ENCODE results near the gene ST6GAL2.

Gene ST6GAL2

GRCh38 chr2:106885971-106886915 lies at the start of gene ST6GAL2:
Gene ST6GAL2, minus strand, starts transcription at chr2:106886167. Its CDS starts 42,190 bp downstream, at chr2:106843977.
- DNase-seq (ENCODE audit: low read depth), result no peak

DNA sequence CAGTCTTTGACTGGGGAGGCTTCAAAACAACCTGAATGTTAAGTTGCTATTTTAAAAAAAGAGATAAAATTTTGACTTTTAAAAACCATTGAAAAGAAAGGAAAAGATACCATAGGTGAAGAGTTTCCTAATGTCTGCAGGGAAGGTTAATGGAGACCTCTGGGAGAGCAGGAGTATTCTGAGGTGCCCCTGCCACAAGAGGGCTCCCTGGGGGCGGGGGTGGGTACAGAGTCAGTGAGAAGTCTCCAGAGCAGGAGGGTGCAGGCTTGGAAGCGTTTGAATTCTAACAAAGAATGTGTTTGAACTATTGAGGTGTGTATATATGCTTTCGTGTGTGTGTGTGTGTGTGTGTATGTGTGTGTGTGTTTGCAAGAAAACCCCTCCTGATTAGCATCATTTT lies 46.7 kb upstream of the ST6GAL2 start:
- DNase-seq (ENCODE audit: low read depth), result no peak

GRCh38 chr2:106931717-106932335 lies 45.9 kb upstream of the ST6GAL2 start:
- no peak for DNase-seq (ENCODE audit: low read depth)

GRCh38 chr2:106921451-106921850 lies 35.5 kb upstream of the ST6GAL2 start:
- no peak for DNase-seq (ENCODE audit: low read depth)

- DNase-seq (ENCODE audit: low read depth), result no peak
Observed at GRCh38 chr2:106919012-106919411, 33.0 kb upstream of the ST6GAL2 start.

- DNase-seq (ENCODE audit: low read depth), result no peak
Observed at GRCh38 chr2:106904242-106904641, 18.3 kb upstream of the ST6GAL2 start.

GRCh38 chr2:106899786-106900530 lies 14.0 kb upstream of the ST6GAL2 start:
- no peak for DNase-seq (ENCODE audit: low read depth)

DNA sequence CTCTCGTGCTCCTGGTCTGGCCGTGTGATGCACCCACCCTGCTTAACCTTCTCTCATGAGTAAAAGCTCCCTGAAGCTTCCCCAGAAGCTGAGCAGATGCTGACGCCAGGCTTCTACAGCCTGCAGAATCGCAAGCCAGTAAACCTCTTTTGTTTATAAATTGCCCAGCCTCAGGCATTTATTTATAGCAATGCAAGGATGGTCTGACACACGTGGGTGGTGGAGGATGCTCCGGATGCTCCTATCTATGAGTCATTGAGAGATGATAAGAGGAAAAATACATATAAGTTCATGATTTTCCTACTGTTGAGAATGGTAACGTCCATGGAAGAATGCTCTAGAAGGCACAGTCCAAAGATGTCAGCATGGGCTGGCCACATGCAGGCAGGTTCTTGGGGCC lies 8.6 kb upstream of the ST6GAL2 start:
- DNase-seq (ENCODE audit: low read depth), result no peak

- no peak for DNase-seq (ENCODE audit: low read depth)
Observed at GRCh38 chr2:106892048-106892447, 6.1 kb upstream of the ST6GAL2 start.

- no peak for DNase-seq (ENCODE audit: low read depth)
Observed at GRCh38 chr2:106890606-106891005, 4.6 kb upstream of the ST6GAL2 start.

DNA sequence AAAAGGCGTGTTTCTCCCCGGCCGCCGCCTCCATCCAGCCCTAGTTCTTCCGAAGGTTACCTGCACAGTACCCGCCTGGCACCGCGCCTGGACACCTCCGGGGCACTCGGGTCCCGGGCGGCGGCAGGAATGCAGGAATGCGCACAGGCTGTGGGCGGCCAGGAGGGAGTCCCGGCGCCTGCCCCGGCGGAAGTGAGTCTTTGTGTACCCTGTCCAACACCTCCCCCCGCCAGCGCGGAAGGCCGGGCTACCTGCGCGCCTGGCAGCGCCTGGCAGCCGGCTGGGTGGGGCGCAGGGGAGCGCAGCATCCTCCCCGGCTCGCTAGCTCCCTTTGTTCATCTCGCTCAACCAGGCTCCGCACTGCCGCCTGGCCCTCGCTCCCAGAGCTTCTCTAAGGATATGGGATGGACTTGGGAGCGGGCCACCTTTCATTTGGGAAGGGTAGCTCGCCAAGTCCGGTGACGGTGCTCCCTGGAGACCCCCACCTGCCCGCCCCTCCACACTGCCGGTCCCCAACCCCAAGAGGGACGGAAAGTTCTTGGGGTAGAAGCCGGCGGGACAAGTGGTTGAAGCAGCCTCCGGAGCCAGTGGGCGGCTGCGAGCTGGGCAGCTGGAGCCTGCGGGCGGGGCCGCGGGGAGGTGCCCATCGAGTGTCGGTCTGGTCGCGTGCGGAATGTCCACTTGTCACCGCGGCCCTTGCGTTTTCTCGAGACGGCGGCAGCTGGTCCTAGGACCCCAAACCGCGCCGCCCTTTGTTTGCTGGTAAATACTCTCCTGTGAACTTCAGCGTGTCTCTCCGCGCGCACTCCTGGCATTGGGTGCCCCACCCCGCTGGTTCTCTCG lies 1.2 kb upstream of the ST6GAL2 start:
- no peak for DNase-seq (ENCODE audit: low read depth)

- no peak for DNase-seq (ENCODE audit: low read depth)
Observed at GRCh38 chr2:106885329-106885728, 638 bp downstream of the ST6GAL2 start.

GRCh38 chr2:106882673-106883072 lies 3.3 kb downstream of the ST6GAL2 start:
- DNase-seq (ENCODE audit: low read depth), result no peak

DNA sequence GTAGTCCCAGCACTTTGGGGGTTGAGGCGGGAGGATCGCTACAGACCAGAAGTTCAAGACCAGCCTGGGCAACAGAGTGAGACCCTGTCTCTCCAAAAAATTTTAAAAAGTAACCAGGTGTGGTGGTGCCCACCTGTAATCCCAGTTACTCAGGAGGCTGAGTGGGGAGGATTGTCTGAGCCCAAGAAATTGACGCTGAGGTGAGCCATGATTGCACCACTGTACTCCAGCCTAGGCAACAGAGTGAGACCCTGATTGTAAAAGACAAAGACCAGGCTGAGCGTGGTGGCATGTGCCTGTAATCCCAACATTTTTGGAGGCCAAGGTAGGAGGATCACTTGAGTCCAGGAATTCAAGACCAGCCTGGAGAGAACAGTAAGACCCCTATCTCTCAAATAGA lies 7.8 kb downstream of the ST6GAL2 start:
- no peak for DNase-seq (ENCODE audit: low read depth)

- no peak for DNase-seq (ENCODE audit: low read depth)
Observed at GRCh38 chr2:106876699-106877098, 9.3 kb downstream of the ST6GAL2 start.

DNA sequence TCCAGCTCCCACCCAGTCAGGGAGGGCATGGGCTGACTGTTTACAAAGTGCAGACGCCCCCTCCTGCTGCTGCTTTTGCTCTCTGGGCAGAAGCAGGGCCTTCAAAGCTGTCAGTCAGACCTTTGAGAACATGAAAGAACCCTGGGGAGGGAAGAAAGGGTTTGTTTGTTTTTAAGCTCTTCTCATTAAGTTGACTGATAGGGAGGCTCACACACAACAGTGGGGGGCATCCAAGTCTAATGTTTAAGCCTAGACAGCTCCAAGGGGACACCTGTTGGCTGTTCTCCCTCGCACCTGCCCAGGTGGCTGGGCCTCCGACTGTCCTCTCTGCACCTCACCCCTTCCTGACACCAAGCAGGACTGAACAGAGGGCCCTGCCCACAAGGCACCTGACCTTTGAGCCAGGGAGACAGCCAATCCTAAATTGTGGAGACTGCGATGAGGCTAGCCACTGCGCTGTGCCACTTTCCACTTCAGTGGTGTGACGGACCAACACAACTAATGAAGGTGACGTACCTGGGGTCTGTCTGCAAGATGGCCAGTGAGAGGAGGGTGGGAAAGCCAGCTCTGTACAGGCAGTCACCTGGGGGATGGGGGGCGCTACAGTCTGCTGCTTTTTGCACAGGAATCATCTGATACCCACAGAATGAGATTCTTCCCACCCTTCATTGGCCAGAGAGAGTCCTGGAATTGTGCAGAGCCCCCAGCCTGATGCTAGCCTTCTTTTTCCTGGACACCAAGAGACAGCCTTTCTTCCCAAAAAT lies 16.3 kb downstream of the ST6GAL2 start:
- DNase-seq (ENCODE audit: low read depth), result no peak

GRCh38 chr2:106868275-106868674 lies 17.7 kb downstream of the ST6GAL2 start:
- DNase-seq (ENCODE audit: low read depth), result no peak

DNA sequence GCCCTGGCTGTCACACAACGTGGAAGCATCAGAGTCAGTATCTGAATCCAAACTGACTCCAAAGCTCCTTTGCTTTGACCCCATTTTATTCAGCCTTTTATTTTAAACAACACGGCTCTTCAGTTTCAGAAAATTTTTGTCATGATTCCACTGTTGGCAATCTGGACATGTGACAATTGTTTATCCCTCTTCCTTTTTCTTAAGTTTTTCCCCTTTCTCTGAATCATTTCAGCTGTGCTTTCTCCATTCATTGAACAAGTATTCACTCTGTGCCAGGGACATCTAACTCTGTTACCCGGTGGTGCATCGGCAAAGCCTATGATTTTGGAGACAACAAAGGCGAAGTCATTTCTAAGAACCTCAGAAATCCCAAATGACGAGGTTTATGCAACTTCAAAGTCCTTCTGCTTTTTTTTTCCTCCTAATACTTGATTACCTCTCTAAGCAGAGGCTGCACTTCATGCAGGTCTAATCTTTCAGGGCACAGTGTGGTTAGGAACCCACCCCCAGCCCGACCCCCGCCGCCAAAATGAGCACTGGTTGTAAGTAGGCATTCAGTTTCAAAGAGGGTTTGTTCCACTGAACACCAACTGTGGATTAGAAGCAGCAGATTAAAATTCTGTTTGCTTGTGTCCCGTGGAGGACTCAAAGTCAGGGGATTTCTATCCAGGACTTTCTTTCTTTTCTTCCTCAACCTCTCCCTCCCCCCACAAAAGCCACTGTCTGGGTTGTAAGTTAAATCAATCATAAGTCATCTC lies 18.6 kb downstream of the ST6GAL2 start:
- DNase-seq (ENCODE audit: low read depth), result no peak

GRCh38 chr2:106866641-106867040 lies 19.3 kb downstream of the ST6GAL2 start:
- DNase-seq (ENCODE audit: low read depth), result no peak

- DNase-seq (ENCODE audit: low read depth), result no peak
Observed at GRCh38 chr2:106864051-106864450, 21.9 kb downstream of the ST6GAL2 start.
